Activated CD4-positive, alpha-beta memory T cell treated with anti-CD3 and anti-CD28 coated beads, Interleukin-2, amount 10 ng/mL, durations not matched to agents 7 days and 5 days (primary cell): ENCODE data around the gene NONO. TPM values are rescaled to one million over a fixed set of nuclear protein-coding genes. Genes with fewer than 3 reads are reported as not detected.
"Not testable (repeated sequence)": the region's sequence is repeated elsewhere in the genome, so short reads cannot be mapped to it uniquely, and the experiment has no call there.

Experiments used
- CTCF ChIA-PET: fragments of 350-600 bp; sonication (Branson Sonifier 250); formaldehyde crosslinking; loops from one replicate; lab custom pipeline; 2021; ENCODE audit warnings: antibody characterized with exemption, inconsistent platforms; lab: Charles Lee
- POLR2A ChIA-PET: fragments of 350-600 bp; sonication (Branson Sonifier 250); formaldehyde crosslinking; loops from one replicate; lab custom pipeline; 2021; ENCODE audit warnings: antibody characterized with exemption; lab: Charles Lee
- DNase-seq: peaks from one replicate; pipeline ENCODE4 v3.0.0-alpha.2; 2020
- H3K27ac Mint-ChIP-seq: one replicate; pipeline ENCODE4 v1.8.0; 2021; ENCODE audit warnings: mild to moderate bottlenecking, mixed read lengths
- H3K27me3 Mint-ChIP-seq: one replicate; pipeline ENCODE4 v1.8.0; 2021; ENCODE audit warnings: mixed read lengths
- H3K36me3 Mint-ChIP-seq: one replicate; pipeline ENCODE4 v1.8.0; 2021; ENCODE audit warnings: low read depth, mixed read lengths
- H3K4me1 Mint-ChIP-seq: one replicate; pipeline ENCODE4 v1.8.0; 2021; ENCODE audit warnings: mixed read lengths
- H3K4me3 Mint-ChIP-seq: one replicate; pipeline ENCODE4 v1.8.0; 2021; ENCODE audit warnings: mild to moderate bottlenecking, mixed read lengths
- H3K9me3 Mint-ChIP-seq: one replicate; pipeline ENCODE4 v1.8.0; 2021; ENCODE audit warnings: mixed read lengths
- total RNA-seq, 2 experiments: library from RNA; stranded (reverse); gene quantifications; one replicate each; pipeline ENCODE4 v1.2.3, GENCODE V29; 2021

NONO gene
- total RNA-seq, 2 experiments from 2014 or later: 376 to 400 TPM

DNA sequence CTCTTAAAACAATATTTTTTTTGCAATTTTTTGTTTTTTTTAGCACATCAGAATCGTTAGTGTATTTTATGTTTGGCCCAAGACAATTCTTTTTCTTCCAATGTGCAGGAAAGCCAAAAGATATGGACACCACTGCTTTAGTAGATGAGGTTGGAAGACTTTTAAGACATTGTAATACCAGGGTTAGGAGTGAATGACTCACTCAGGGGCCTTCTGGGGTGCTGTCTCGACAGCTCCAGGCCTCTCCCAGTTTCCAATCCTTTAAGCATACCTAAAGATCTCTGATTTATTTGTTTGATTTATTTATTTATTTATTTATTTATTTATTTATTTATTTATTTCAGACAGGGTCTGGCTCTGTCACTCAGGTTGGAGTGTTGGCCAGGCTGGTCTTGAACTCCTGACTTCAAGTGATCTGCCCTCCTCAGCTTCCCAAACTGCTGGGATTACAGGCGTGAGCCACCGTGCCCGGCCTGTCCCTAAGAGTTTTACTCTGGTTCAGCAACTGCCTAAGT lies 65.8 kb downstream of the NONO start:
- H3K27ac Mint-ChIP-seq, H3K4me1 Mint-ChIP-seq, H3K9me3 Mint-ChIP-seq, CTCF ChIA-PET, POLR2A ChIA-PET, H3K27me3 Mint-ChIP-seq, H3K36me3 Mint-ChIP-seq, H3K4me3 Mint-ChIP-seq, DNase-seq: not testable (repeated sequence)

- POLR2A ChIA-PET, H3K36me3 Mint-ChIP-seq, CTCF ChIA-PET, H3K9me3 Mint-ChIP-seq, H3K27ac Mint-ChIP-seq, H3K4me3 Mint-ChIP-seq, H3K4me1 Mint-ChIP-seq, H3K27me3 Mint-ChIP-seq, DNase-seq: not testable (repeated sequence)
Observed at GRCh38 chrX:71349867-71350266, 66.4 kb downstream of the NONO start.

Other genes with a start within 250 kb of the NONO start
- gene SNX12, start 215.3 kb upstream of the NONO start, total RNA-seq: 10 to 100 TPM; 43.2 to 43.5 TPM
- gene FOXO4, start 187.8 kb upstream of the NONO start, total RNA-seq: 10 to 100 TPM; 18.4 to 20.4 TPM
- gene CXorf65, start 176.9 kb upstream of the NONO start, total RNA-seq: 10 to 100 TPM; 26.4 to 29.9 TPM
- 100 to 1,000 TPM; 633 to 637 TPM for gene IL2RG, start 172.1 kb upstream of the NONO start, total RNA-seq
- gene MED12, start 165.0 kb upstream of the NONO start, total RNA-seq: 10 to 100 TPM; 56.5 to 61.3 TPM
- gene NLGN3, start 138.8 kb upstream of the NONO start, total RNA-seq: 1 to 10 TPM in 1 of 2 experiments, under 1 TPM in 1; 0.90 to 1.2 TPM
- not detected for gene GJB1, start 60.4 kb upstream of the NONO start, total RNA-seq
- 10 to 100 TPM; 21.5 to 22.2 TPM for gene ZMYM3, start 29.5 kb upstream of the NONO start, total RNA-seq
- 1 to 10 TPM; 2.9 to 4.4 TPM for gene ITGB1BP2, start 18.1 kb downstream of the NONO start, total RNA-seq
- 10 to 100 TPM; 29.0 to 33.0 TPM for gene TAF1, start 82.7 kb downstream of the NONO start, total RNA-seq
- 100 to 1,000 TPM; 360 to 382 TPM for gene OGT, start 249.5 kb downstream of the NONO start, total RNA-seq